Astrocyte (in vitro differentiated cells and primary cell): Measurements from ENCODE around the gene DHFR2.

Experiments
- EZH2 ChIP-seq: IDR thresholded peaks from 2 replicates; pipeline ENCODE4 v1.6.1; 2012; ENCODE audit warnings: mild to moderate bottlenecking, low read length, inconsistent platforms; ENCODE audit not compliant: insufficient read depth
- TF ChIP-seq, protein P1 (sequence below): IDR thresholded peaks from 2 replicates; pipeline ENCODE4 v1.5.1; 2011; ENCODE audit warnings: low read depth, mild to moderate bottlenecking, inconsistent platforms, low read length, moderate library complexity; ENCODE audit not compliant: insufficient read depth

DNA sequence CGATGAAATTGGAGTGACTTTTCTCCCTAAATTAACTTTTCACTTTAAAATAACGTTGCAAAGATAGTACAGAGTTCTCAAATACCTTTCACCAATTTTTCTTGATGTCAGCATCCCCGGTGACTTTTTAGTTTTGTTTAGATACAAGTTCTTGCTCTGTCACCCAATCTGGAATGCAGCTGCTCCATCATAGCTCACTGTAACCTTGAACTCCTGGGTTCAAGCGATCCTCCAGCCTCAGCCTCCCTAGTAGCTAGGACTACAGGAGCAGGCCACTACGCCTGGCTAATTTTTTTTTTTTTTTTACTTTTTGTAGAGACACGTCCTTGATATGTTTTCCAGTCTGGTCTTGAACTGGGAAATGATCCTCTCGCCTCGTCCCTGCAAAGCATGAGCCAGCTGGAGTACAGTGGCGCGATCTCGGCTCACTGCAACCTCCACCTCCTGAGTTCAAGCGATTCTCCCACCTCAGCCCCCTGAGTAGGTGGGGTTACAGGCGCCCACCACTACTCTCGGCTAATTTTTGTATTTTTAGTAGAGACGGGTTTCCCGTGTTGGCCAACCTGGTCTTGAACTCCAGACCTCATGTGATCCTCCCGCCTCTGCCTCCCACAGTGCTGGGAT lies 892 bp upstream of the DHFR2 start:
- TF ChIP-seq, protein P1, sequence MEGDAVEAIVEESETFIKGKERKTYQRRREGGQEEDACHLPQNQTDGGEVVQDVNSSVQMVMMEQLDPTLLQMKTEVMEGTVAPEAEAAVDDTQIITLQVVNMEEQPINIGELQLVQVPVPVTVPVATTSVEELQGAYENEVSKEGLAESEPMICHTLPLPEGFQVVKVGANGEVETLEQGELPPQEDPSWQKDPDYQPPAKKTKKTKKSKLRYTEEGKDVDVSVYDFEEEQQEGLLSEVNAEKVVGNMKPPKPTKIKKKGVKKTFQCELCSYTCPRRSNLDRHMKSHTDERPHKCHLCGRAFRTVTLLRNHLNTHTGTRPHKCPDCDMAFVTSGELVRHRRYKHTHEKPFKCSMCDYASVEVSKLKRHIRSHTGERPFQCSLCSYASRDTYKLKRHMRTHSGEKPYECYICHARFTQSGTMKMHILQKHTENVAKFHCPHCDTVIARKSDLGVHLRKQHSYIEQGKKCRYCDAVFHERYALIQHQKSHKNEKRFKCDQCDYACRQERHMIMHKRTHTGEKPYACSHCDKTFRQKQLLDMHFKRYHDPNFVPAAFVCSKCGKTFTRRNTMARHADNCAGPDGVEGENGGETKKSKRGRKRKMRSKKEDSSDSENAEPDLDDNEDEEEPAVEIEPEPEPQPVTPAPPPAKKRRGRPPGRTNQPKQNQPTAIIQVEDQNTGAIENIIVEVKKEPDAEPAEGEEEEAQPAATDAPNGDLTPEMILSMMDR: no peak
- TF ChIP-seq EZH2: no peak
